BJ (cell line): ENCODE measurements around the gene SCN11A. TPM values are rescaled to one million over a fixed set of nuclear protein-coding genes. Genes with fewer than 3 reads are reported as not detected.

Source experiments
- CTCF ChIA-PET: fragments of 350-600 bp; formaldehyde crosslinking; extraction: SDS; loops from one replicate; lab custom pipeline; 2021; ENCODE audit warnings: antibody characterized with exemption, inconsistent platforms; lab: Yijun Ruan, JAX
- POLR2A ChIA-PET: fragments of 300-600 bp; sonication (Branson Sonifier 250); formaldehyde crosslinking; extraction: SDS; loops from one replicate; lab custom pipeline; 2021; ENCODE audit warnings: antibody characterized with exemption; lab: Charles Lee
- DNase-seq: peaks from one replicate; pipeline ENCODE4 v3.0.0-alpha.2; 2011; ENCODE audit warnings: low read depth
- H3K27me3 ChIP-seq: 2 replicates; pipeline ENCODE4 v1.6.0; 2011; ENCODE audit warnings: low read length; ENCODE audit not compliant: control insufficient read depth, insufficient read depth
- H3K36me3 ChIP-seq: 2 replicates; pipeline ENCODE4 v1.5.1; 2011; ENCODE audit warnings: low read length; ENCODE audit not compliant: control insufficient read depth, insufficient read depth
- H3K4me3 ChIP-seq: 2 replicates; pipeline ENCODE4 v1.5.1; 2011; ENCODE audit warnings: low read depth, mild to moderate bottlenecking, control low read depth, low read length
- CTCF ChIP-seq: IDR thresholded peaks from 2 replicates; pipeline ENCODE4 v1.5.1; 2011; ENCODE audit warnings: low read depth, mild to moderate bottlenecking, control low read depth, inconsistent platforms, low read length, moderate library complexity; ENCODE audit not compliant: insufficient read depth
- polyA plus RNA-seq: library from polyadenylated mRNA; depleted of rRNA; stranded (reverse); fragments of >200 nt; gene quantifications from 2 replicates; pipeline ENCODE4 v1.2.3, GENCODE V29; 2011

The SCN11A gene
- polyA plus RNA-seq, 1 experiment: 0.02 TPM

- ChIA-PET POLR2A (no interaction called here), CTCF (interaction anchor here (1.1 kb wide), 1 partner anchor 189 kb away, joined by 4 read pairs; no protein-coding TSS in a partner anchor)
- TF ChIP-seq CTCF: no peak
- DNase-seq: no peak
- H3K27me3 ChIP-seq: no peaks in the 10 kb centered on the region
- peaks cover 36% of the 10 kb centered on the region for H3K36me3 ChIP-seq
- H3K4me3 ChIP-seq: no peak overlapping the region
Observed at GRCh38 chr3:39099242-39099641, 47.5 kb upstream of the SCN11A start.

- peaks cover 38% of the 10 kb centered on the region for H3K36me3 ChIP-seq
- CTCF ChIA-PET: interaction anchor here (1.1 kb wide), 1 partner anchor 190 kb away, joined by 4 read pairs; no protein-coding TSS in a partner anchor
Observed at GRCh38 chr3:39098473-39099000, 46.8 kb upstream of the SCN11A start.

GRCh38 chr3:39097716-39098472 is 46.1 kb upstream of the SCN11A start:
- H3K27me3 ChIP-seq: no peaks in the 10 kb centered on the region
- POLR2A ChIA-PET: no interaction called here
- no peak for DNase-seq

More at GRCh38 chr3:39098473-39099000, 46.8 kb upstream of the SCN11A start:
- POLR2A ChIA-PET: no interaction called here
- no peak overlapping the region for H3K4me3 ChIP-seq
- DNase-seq: no peak
- no peaks in the 10 kb centered on the region for H3K27me3 ChIP-seq
- no peak for TF ChIP-seq CTCF

GRCh38 chr3:39096775-39097174 is 45.0 kb upstream of the SCN11A start:
- Histone ChIP-seq H3K36me3 (peaks cover 40% of the 10 kb centered on the region), H3K4me3 (no peak overlapping the region), H3K27me3 (no peaks in the 10 kb centered on the region)
- CTCF ChIA-PET: interaction anchor here (1.1 to 2.1 kb wide), 4 partner anchors 9 to 195 kb away, joined by 3 to 8 read pairs (median 4); no protein-coding TSS in a partner anchor
- no peak for DNase-seq
- TF ChIP-seq CTCF: no peak
- POLR2A ChIA-PET: no interaction called here

More at GRCh38 chr3:39097716-39098472, 46.1 kb upstream of the SCN11A start:
- H3K36me3 ChIP-seq: peaks cover 38% of the 10 kb centered on the region
- CTCF ChIA-PET: interaction anchor here (1.1 to 2.1 kb wide), 2 partner anchors 190 to 191 kb away, joined by 4 to 8 read pairs; no protein-coding TSS in a partner anchor
- TF ChIP-seq CTCF: no peak
- no peak overlapping the region for H3K4me3 ChIP-seq

- CTCF ChIA-PET: interaction anchor here (0.8 to 2.1 kb wide), 3 partner anchors 9 to 193 kb away, joined by 3 to 8 read pairs (median 3); no protein-coding TSS in a partner anchor
- POLR2A ChIA-PET: no interaction called here
- H3K36me3 ChIP-seq: peaks cover 38% of the 10 kb centered on the region
- DNase-seq: no peak
- no peaks in the 10 kb centered on the region for H3K27me3 ChIP-seq
- TF ChIP-seq CTCF: no peak
- no peak overlapping the region for H3K4me3 ChIP-seq
Observed at GRCh38 chr3:39095778-39096177, 44.0 kb upstream of the SCN11A start.
